Measurements from ENCODE around the gene UXT. TPM values are rescaled to one million over a fixed set of nuclear protein-coding genes. Genes with fewer than 3 reads are reported as not detected.

Gene UXT
- polyA plus RNA-seq, 1 of the 3 experiments (the other 2 are of a cell fraction): 205 TPM

DNA sequence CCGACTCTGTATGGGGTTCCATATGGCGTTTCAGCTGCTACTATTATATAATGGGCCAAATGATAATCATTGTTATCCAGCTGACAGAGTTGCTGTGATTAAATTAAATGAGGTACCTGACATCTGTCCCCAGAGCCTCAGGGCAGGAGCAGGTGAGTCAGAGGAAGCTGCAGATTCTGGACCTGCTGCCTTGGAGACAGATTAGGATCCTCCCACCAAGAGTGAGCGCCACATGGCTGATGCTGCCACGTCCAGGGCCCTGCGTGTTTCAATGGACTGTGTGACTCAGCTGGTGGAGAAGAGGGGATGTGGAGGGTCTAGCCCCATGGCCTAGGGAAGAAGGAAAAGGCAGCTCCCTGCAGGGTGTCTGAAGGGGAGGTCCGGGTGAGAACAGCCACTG lies 28.3 kb upstream of the UXT start:
- POLR2A ChIA-PET: no interaction called here
- H2AFZ ChIP-seq (ENCODE audit: low read depth): no peak overlapping the region
- H3K4me3 ChIP-seq (ENCODE audit: low read depth in 2 of 2, low read length in 1 of 2): no peak overlapping the region
- H4K20me1 ChIP-seq (ENCODE audit: insufficient read depth): no peaks in the 10 kb centered on the region
- DNase-seq: no peak
- TF ChIP-seq FOXM1 (IDR thresholded peaks at IDR 0.05; ENCODE audit: low read depth) (no peak), ELF1 (IDR thresholded peaks at IDR 0.05) (no peak), YY1 (IDR thresholded peaks at IDR 0.05; ENCODE audit: low read depth) (no peak), EZH2phosphoT487 (IDR thresholded peaks at IDR 0.05; ENCODE audit: borderline replicate concordance, low read depth) (no peak), TAF1 (IDR thresholded peaks at IDR 0.05; ENCODE audit: borderline replicate concordance, low read depth, low read length) (no peak), NFIC (IDR thresholded peaks at IDR 0.05; ENCODE audit: borderline replicate concordance) (no peak)
- TF ChIP-seq, protein P1, sequence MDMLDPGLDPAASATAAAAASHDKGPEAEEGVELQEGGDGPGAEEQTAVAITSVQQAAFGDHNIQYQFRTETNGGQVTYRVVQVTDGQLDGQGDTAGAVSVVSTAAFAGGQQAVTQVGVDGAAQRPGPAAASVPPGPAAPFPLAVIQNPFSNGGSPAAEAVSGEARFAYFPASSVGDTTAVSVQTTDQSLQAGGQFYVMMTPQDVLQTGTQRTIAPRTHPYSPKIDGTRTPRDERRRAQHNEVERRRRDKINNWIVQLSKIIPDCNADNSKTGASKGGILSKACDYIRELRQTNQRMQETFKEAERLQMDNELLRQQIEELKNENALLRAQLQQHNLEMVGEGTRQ (IDR thresholded peaks at IDR 0.05; ENCODE audit: borderline replicate concordance, low read depth, low read length): no peak
- TF ChIP-seq, protein P2, sequence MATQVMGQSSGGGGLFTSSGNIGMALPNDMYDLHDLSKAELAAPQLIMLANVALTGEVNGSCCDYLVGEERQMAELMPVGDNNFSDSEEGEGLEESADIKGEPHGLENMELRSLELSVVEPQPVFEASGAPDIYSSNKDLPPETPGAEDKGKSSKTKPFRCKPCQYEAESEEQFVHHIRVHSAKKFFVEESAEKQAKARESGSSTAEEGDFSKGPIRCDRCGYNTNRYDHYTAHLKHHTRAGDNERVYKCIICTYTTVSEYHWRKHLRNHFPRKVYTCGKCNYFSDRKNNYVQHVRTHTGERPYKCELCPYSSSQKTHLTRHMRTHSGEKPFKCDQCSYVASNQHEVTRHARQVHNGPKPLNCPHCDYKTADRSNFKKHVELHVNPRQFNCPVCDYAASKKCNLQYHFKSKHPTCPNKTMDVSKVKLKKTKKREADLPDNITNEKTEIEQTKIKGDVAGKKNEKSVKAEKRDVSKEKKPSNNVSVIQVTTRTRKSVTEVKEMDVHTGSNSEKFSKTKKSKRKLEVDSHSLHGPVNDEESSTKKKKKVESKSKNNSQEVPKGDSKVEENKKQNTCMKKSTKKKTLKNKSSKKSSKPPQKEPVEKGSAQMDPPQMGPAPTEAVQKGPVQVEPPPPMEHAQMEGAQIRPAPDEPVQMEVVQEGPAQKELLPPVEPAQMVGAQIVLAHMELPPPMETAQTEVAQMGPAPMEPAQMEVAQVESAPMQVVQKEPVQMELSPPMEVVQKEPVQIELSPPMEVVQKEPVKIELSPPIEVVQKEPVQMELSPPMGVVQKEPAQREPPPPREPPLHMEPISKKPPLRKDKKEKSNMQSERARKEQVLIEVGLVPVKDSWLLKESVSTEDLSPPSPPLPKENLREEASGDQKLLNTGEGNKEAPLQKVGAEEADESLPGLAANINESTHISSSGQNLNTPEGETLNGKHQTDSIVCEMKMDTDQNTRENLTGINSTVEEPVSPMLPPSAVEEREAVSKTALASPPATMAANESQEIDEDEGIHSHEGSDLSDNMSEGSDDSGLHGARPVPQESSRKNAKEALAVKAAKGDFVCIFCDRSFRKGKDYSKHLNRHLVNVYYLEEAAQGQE (IDR thresholded peaks at IDR 0.05; ENCODE audit: low read depth, low read length): no peak
- TF ChIP-seq, protein P3, sequence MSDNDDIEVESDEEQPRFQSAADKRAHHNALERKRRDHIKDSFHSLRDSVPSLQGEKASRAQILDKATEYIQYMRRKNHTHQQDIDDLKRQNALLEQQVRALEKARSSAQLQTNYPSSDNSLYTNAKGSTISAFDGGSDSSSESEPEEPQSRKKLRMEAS (IDR thresholded peaks at IDR 0.05; ENCODE audit: low read depth): no peak
- H3K9me2 ChIP-seq: no peaks in the 10 kb centered on the region
- 13% methylated on average over 5 of the region's 6 CpGs for WGBS (ENCODE audit: low lambda C conversion rate)
- H3K4me1 ChIP-seq (ENCODE audit: control insufficient read depth in 1 of 2, insufficient read depth in 2 of 2, low read depth in 1 of 2, low read length in 1 of 2): no peaks in the 10 kb centered on the region
- no peaks in the 10 kb centered on the region for H3F3A ChIP-seq (replicated peaks; ENCODE audit: insufficient read depth)
- no peak overlapping the region for H3K27ac ChIP-seq (ENCODE audit: low read depth in 2 of 2, low read length in 1 of 2)
- H3K36me3 ChIP-seq (replicated peaks in 1 of 2; ENCODE audit: control insufficient read depth in 1 of 2, insufficient read depth in 2 of 2, low read length in 1 of 2): no peaks in the 10 kb centered on the region
- no peaks in the 10 kb centered on the region for H3K9me3 ChIP-seq
- H3K79me2 ChIP-seq (ENCODE audit: insufficient read depth): no peaks in the 10 kb centered on the region
- no peaks in the 10 kb centered on the region; the same call in 1 of the 2 replicates for H3K27me3 ChIP-seq (ENCODE audit: insufficient read depth)
- CTCF ChIA-PET: no interaction called here
- H3K9ac ChIP-seq: no peak overlapping the region
- H3K4me2 ChIP-seq: no peak overlapping the region

DNA sequence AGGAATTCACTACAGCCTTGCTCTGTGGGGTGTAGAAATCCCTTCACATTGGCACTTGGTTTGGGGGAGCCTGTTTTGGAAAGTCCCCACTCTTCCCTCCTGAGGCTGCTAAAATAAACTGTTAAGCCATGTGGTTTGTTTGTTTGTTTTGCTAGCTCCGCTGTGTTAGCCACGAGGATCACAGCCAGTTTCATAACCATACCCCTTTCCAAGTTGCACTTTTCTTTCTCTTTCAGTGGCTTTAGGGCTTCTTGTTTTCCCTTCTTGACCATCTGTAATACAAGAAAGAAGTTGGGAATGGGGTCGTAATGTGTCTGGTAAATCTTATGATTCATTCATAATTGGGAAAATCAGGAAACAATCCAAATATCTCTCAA lies 24.8 kb upstream of the UXT start:
- WGBS (ENCODE audit: low lambda C conversion rate): 27% methylated on average over 3 of the region's 3 CpGs
- CTCF ChIA-PET: no interaction called here

More for the DNA sequence above, 24.8 kb upstream of the UXT start:
- Histone ChIP-seq H3K4me2 (no peak overlapping the region), H3F3A (replicated peaks; ENCODE audit: insufficient read depth) (no peaks in the 10 kb centered on the region), H3K36me3 (replicated peaks in 1 of 2; ENCODE audit: control insufficient read depth in 1 of 2, insufficient read depth in 2 of 2, low read length in 1 of 2) (no peaks in the 10 kb centered on the region), H3K9me3 (no peaks in the 10 kb centered on the region), H4K20me1 (ENCODE audit: insufficient read depth) (no peaks in the 10 kb centered on the region), H3K4me3 (ENCODE audit: low read depth in 2 of 2, low read length in 1 of 2) (no peak overlapping the region), H2AFZ (ENCODE audit: low read depth) (no peak overlapping the region), H3K79me2 (ENCODE audit: insufficient read depth) (no peaks in the 10 kb centered on the region), H3K27ac (ENCODE audit: low read depth in 2 of 2, low read length in 1 of 2) (no peak overlapping the region), H3K9ac (no peak overlapping the region), H3K27me3 (ENCODE audit: insufficient read depth) (no peaks in the 10 kb centered on the region; the same call in 1 of the 2 replicates), H3K4me1 (ENCODE audit: control insufficient read depth in 1 of 2, insufficient read depth in 2 of 2, low read depth in 1 of 2, low read length in 1 of 2) (no peaks in the 10 kb centered on the region), H3K9me2 (no peaks in the 10 kb centered on the region)
- DNase-seq: no peak
- POLR2A ChIA-PET: no interaction called here
- TF ChIP-seq POLR2AphosphoS5 (IDR thresholded peaks at IDR 0.05; ENCODE audit: low read depth, low read length) (no peak), EZH2phosphoT487 (IDR thresholded peaks at IDR 0.05; ENCODE audit: borderline replicate concordance, low read depth) (no peak), FOXJ3 (CRISPR knock-in tag; IDR thresholded peaks at IDR 0.05) (no peak), RAD21 (IDR thresholded peaks at IDR 0.05; ENCODE audit: low read length) (no peak), TAF1 (IDR thresholded peaks at IDR 0.05; ENCODE audit: borderline replicate concordance, low read depth, low read length) (no peak), YY1 (IDR thresholded peaks at IDR 0.05; ENCODE audit: low read depth) (no peak), GABPA (IDR thresholded peaks at IDR 0.05; ENCODE audit: low read depth) (no peak)
- TF ChIP-seq, protein P1 (IDR thresholded peaks at IDR 0.05; ENCODE audit: borderline replicate concordance, low read depth, low read length): no peak
- TF ChIP-seq, protein P4, sequence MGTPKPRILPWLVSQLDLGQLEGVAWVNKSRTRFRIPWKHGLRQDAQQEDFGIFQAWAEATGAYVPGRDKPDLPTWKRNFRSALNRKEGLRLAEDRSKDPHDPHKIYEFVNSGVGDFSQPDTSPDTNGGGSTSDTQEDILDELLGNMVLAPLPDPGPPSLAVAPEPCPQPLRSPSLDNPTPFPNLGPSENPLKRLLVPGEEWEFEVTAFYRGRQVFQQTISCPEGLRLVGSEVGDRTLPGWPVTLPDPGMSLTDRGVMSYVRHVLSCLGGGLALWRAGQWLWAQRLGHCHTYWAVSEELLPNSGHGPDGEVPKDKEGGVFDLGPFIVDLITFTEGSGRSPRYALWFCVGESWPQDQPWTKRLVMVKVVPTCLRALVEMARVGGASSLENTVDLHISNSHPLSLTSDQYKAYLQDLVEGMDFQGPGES (IDR thresholded peaks at IDR 0.05; ENCODE audit: low read depth, low read length): no peak
- TF ChIP-seq, protein P5, sequence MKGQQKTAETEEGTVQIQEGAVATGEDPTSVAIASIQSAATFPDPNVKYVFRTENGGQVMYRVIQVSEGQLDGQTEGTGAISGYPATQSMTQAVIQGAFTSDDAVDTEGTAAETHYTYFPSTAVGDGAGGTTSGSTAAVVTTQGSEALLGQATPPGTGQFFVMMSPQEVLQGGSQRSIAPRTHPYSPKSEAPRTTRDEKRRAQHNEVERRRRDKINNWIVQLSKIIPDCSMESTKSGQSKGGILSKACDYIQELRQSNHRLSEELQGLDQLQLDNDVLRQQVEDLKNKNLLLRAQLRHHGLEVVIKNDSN (IDR thresholded peaks at IDR 0.05; ENCODE audit: borderline replicate concordance, low read depth): no peak

Measured in SK-N-SH (cell line).